NB4 (cell line): Measurements from ENCODE around the gene SPATA32.

Experiments used
- CTCF ChIP-seq: IDR thresholded peaks from one replicate; pipeline ENCODE4 v1.5.1; 2012; ENCODE audit warnings: low read depth, low read length
- MAX ChIP-seq: IDR thresholded peaks from 2 replicates; pipeline ENCODE4 v1.6.1; 2011; ENCODE audit warnings: low read depth, low read length
- POLR2A ChIP-seq: IDR thresholded peaks from 2 replicates; pipeline ENCODE4 v1.6.1; 2011; ENCODE audit warnings: mild to moderate bottlenecking; ENCODE audit not compliant: insufficient read length; ENCODE audit errors: extremely low read depth

- TF ChIP-seq CTCF (no peak), POLR2A (no peak), MAX (no peak)
Measured at GRCh38 chr17:45306094-45306493, 44.2 kb upstream of the SPATA32 start.
